Spleen (tissue), 13 donors: ENCODE data around the gene MAST2. TPM values are rescaled to one million over a fixed set of nuclear protein-coding genes. Genes with fewer than 3 reads are reported as not detected.

ENCODE experiments used
- DNase-seq: peaks from one replicate; pipeline ENCODE4 v3.0.0-alpha.2; 2020
- H3K27ac ChIP-seq, 8 donors: fragments of 200-600 bp; sonication (generic) in 7 of 8; 1 replicate in 4 of 8; 2 replicates in 4 of 8; pipeline versions ENCODE4 v1.5.0 to v1.8.0; 2016 to 2021; ENCODE audit warnings: inconsistent platforms in 4 of 8, mild to moderate bottlenecking in 4 of 8, moderate library complexity in 1 of 8
- H3K27me3 ChIP-seq, 7 donors: fragments of 200-600 bp; sonication (generic) in 6 of 7; replicated peaks in 1 of 7; 1 replicate in 4 of 7; 2 replicates in 3 of 7; pipeline versions ENCODE4 v1.5.0 to v1.8.0; 2016 to 2021; ENCODE audit warnings: inconsistent platforms in 3 of 7, mild to moderate bottlenecking in 1 of 7
- H3K36me3 ChIP-seq, 6 donors: fragments of 200-600 bp; sonication (generic) in 5 of 6; 1 replicate in 4 of 6; 2 replicates in 2 of 6; pipeline versions ENCODE4 v1.5.0 to v1.8.0; 2016 to 2021; ENCODE audit warnings: inconsistent platforms in 2 of 6
- H3K4me1 ChIP-seq, 6 donors: fragments of 200-600 bp; sonication (generic) in 5 of 6; 1 replicate in 3 of 6; 2 replicates in 3 of 6; pipeline versions ENCODE4 v1.5.0 to v1.8.0; 2016 to 2021; ENCODE audit warnings: inconsistent platforms in 3 of 6
- H3K4me3 ChIP-seq, 8 donors: fragments of 200-600 bp; sonication (generic) in 7 of 8; 1 replicate in 4 of 8; 2 replicates in 4 of 8; pipeline versions ENCODE4 v1.5.0 to v1.8.0; 2016 to 2021; ENCODE audit warnings: inconsistent platforms in 4 of 8, mild to moderate bottlenecking in 4 of 8, moderate library complexity in 2 of 8
- H3K9me3 ChIP-seq, 8 donors: fragments of 200-600 bp; sonication (generic) in 7 of 8; 1 replicate in 4 of 8; 2 replicates in 4 of 8; pipeline versions ENCODE4 v1.5.0 to v1.8.0; 2016 to 2021; ENCODE audit warnings: inconsistent platforms in 4 of 8
- POLR2A ChIP-seq, 3 donors: fragments of 450-650 bp; IDR thresholded peaks; one replicate each; pipeline ENCODE4 v1.5.1; 2017; ENCODE audit warnings: antibody characterized with exemption in 3 of 3, mild to moderate bottlenecking in 1 of 3
- POLR2AphosphoS5 ChIP-seq, 3 donors: sonication (generic); formaldehyde crosslinking; IDR thresholded peaks; one replicate each; pipeline ENCODE4 v1.5.1; 2017; ENCODE audit warnings: antibody characterized with exemption in 3 of 3
- WGBS, 5 donors: extraction: QIAGEN DNeasy Blood & Tissue Kit in 3 of 5; methylation state at CpG; one replicate each; pipeline versions ENCODE4 v1.1.5 to v1.1.7; 2013 to 2018; 5-methylcytosine and 5-hydroxymethylcytosine counted together
- intact Hi-C: fragments of 100-400 bp; cut with DNase I; formaldehyde crosslinking; loops from one replicate; pipeline ENCODE4 v1.15.0; 2023; ENCODE audit warnings: low total_unique reads
- long read RNA-seq, 2 donors: transcript quantifications; one replicate each; lab custom pipeline, GENCODE V29; 2026
- polyA plus RNA-seq, 3 donors: library from polyadenylated mRNA; stranded (reverse); fragments of 200-250 nt; gene quantifications; one replicate each; pipeline ENCODE4 v1.2.1, GENCODE V29; 2013
- total RNA-seq, 7 donors: library from RNA; depleted of rRNA in 3 of 7; stranded (reverse); fragments of >200 nt in 3 of 7; fragmentation: NEBNext Ultra II Directional in 4 of 7; extraction: Animal tissue kit (Norgen Biotek cat#: 25700) in 4 of 7; gene quantifications; one replicate each; pipeline versions ENCODE4 v1.1.0 to v1.2.1, GENCODE V29; 2016 to 2021
- TF ChIP-seq, protein P1 (sequence below), 11 experiments: fragments of 200-600 bp in 7 of 11; fragments of 450-650 bp in 4 of 11; sonication (generic) in 4 of 11; IDR thresholded peaks in 8 of 11; conservative IDR thresholded peaks in 3 of 11; 1 replicate in 7 of 11; 2 replicates in 4 of 11; pipeline versions ENCODE4 v1.4.0 to v1.8.0; 2016 to 2021; ENCODE audit warnings: antibody characterized with exemption in 11 of 11, inconsistent platforms in 4 of 11, mild to moderate bottlenecking in 1 of 11
- donor health status: healthy with polysubstance abuse.
- donor health status: DM: no; HTN: no; CAD: no; lungs with moderate emphysema.
- donor health status: DM: no; HTN: no; CAD: no.
- donor health status: Bipolar disorder and iron deficiency.
- donor health status: healthy.
- donor health status: DM: no; HTN: no; CAD: no.
- donor health status: DM: yes; HTN: yes; CAD: no.

The MAST2 gene
- total RNA-seq (10 to 100 TPM in 6 of 7 donors, 1 to 10 TPM in 1; 8.9 to 19.4 (median 14.5) TPM), polyA plus RNA-seq (1 to 10 TPM; 3.6 to 4.1 (median 4.0) TPM)
- long read RNA-seq, donor 1, partial matches to known transcripts = 6 of 6 reads
- long read RNA-seq, donor 1, other reads (novel, unspliced or antisense) = 0 of 6 reads
- long read RNA-seq, donor 2, partial matches to known transcripts = 0 of 1 reads
- long read RNA-seq, donor 2, other reads (novel, unspliced or antisense) = 0 of 1 reads

DNA sequence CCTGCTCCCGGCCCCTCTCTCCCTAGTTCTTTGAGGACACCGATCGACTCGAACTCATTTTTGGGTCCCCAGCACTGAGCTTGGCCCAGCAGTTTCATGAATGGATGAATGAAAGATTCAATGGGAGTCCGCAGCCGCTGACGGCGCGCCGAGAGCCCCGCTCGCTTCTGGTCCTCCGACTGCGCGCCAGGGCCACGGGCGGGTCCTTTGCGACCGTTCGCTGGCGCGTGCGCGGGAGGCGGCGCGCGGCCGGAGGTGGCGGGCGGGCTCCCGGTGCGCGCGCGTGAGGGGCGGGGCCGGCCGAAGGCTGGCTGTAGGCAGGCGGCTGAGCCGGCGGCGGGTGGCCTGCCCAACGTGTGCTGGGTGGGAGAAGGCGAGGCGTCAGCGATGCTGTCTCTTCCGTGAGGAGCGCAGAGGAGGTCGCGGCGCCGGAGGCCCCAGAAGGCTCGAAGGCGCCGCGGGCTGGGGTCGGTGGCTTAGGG lies at the start of gene MAST2:
Gene MAST2 (plus strand): TSS at position 314 of the 482 bp plus-strand sequence. CDS start 284 bp downstream, outside the sequence.
- peak within 1 kb of the TSS; percentile 41 to 71 (median 52) for H3K4me3 ChIP-seq
- peaks cover 0 to 18% (median 0%) of the 10 kb centered on the region in 6 donors for H3K36me3 ChIP-seq
- peak; percentile 98 for DNase-seq
- peak within 1 kb of the TSS in 7 of 8 donors; percentile 61 to 81 (median 71) for H3K27ac ChIP-seq
- intact Hi-C loops = no loop called here
- TF ChIP-seq POLR2AphosphoS5 (IDR thresholded peaks at IDR 0.05) (peak; percentile 80 to 86 (median 82)), POLR2A (IDR thresholded peaks at IDR 0.05) (peak in 1 of 3 donors; percentile 16)
- TF ChIP-seq, protein P1, sequence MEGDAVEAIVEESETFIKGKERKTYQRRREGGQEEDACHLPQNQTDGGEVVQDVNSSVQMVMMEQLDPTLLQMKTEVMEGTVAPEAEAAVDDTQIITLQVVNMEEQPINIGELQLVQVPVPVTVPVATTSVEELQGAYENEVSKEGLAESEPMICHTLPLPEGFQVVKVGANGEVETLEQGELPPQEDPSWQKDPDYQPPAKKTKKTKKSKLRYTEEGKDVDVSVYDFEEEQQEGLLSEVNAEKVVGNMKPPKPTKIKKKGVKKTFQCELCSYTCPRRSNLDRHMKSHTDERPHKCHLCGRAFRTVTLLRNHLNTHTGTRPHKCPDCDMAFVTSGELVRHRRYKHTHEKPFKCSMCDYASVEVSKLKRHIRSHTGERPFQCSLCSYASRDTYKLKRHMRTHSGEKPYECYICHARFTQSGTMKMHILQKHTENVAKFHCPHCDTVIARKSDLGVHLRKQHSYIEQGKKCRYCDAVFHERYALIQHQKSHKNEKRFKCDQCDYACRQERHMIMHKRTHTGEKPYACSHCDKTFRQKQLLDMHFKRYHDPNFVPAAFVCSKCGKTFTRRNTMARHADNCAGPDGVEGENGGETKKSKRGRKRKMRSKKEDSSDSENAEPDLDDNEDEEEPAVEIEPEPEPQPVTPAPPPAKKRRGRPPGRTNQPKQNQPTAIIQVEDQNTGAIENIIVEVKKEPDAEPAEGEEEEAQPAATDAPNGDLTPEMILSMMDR (IDR thresholded peaks at IDR 0.05 in 8 of 11, conservative IDR thresholded peaks at IDR 0.05 in 3 of 11) = no peak
- no peaks in the 10 kb centered on the region for H3K9me3 ChIP-seq
- no peaks in the 10 kb centered on the region for H3K27me3 ChIP-seq
- H3K4me1 ChIP-seq = peaks cover 8 to 29% (median 22%) of the 10 kb centered on the region in 6 donors
- 0 to 1% (median 0%) methylated on average over 16 to 57 of the region's 58 CpGs for WGBS, 5 donors

DNA sequence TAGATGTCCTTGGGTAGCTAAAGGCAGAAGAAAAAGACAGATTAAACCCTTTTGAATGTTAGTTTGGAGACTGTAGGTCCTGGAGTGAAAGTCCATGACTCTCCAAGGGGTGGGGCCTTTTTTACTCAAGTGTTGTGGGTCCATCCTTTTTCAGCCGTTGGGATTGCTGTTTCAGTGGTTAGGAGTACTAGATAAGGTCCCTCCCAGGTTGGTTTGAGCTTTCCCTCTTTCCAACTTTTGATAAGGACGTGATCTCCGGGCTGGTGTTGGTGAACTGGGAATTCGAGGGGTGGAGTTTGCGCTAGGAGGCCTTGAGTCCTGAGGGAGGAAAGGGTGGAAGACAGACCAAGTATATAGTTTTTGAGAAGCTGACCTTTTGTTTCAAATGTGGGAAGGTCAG lies 47.7 kb upstream of the MAST2 start:
- DNase-seq = no peak
- no peak overlapping the region for H3K4me3 ChIP-seq
- TF ChIP-seq, protein P1 (IDR thresholded peaks at IDR 0.05 in 8 of 11, conservative IDR thresholded peaks at IDR 0.05 in 3 of 11) = no peak
- TF ChIP-seq POLR2A (IDR thresholded peaks at IDR 0.05) = no peak
- no peak for TF ChIP-seq POLR2AphosphoS5 (IDR thresholded peaks at IDR 0.05)
- H3K4me1 ChIP-seq = peaks cover 0 to 15% (median 10%) of the 10 kb centered on the region in 6 donors
- H3K36me3 ChIP-seq = no peaks in the 10 kb centered on the region
- H3K9me3 ChIP-seq = peaks cover 2 to 14% (median 10%) of the 10 kb centered on the region in 8 donors
- 52 to 95% (median 83%) methylated on average over 5 of the region's 5 CpGs for WGBS, 5 donors
- H3K27ac ChIP-seq = no peak overlapping the region
- intact Hi-C loops = no loop called here
- H3K27me3 ChIP-seq = no peaks in the 10 kb centered on the region

DNA sequence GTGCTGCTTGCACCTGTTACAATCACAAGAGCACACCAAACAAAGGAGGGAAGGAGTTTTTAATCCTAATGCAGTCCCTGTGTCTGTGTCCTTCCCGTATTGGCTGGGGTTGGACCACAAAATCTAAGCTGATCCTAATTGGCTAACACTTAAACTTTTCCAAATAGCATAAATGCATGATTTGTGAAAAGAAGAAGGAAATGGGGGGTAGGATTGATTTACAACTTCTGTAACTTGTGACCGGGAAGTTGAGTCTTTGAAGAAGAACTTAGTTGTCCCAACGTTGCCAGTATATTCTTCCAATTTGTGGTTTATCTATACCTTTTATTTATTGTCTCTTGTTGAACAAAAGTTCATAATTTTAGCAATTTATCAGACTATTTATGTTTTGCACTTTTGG lies 41.1 kb upstream of the MAST2 start:
- no peaks in the 10 kb centered on the region for H3K36me3 ChIP-seq
- H3K27ac ChIP-seq = no peak overlapping the region
- no peak overlapping the region for H3K4me3 ChIP-seq
- WGBS, 5 donors = 16 to 37% (median 30%) methylated on average over 3 of the region's 3 CpGs
- TF ChIP-seq POLR2A (IDR thresholded peaks at IDR 0.05) (no peak), POLR2AphosphoS5 (IDR thresholded peaks at IDR 0.05) (no peak)
- TF ChIP-seq, protein P1 (IDR thresholded peaks at IDR 0.05 in 8 of 11, conservative IDR thresholded peaks at IDR 0.05 in 3 of 11) = no peak
- peaks cover 0 to 9% (median 0%) of the 10 kb centered on the region in 7 donors for H3K27me3 ChIP-seq
- no peak for DNase-seq
- no peaks in the 10 kb centered on the region for H3K9me3 ChIP-seq
- no peaks in the 10 kb centered on the region for H3K4me1 ChIP-seq
- intact Hi-C loops = no loop called here

GRCh38 chr1:45765999-45766792 lies 37.2 kb upstream of the MAST2 start:
- DNase-seq = no peak
- TF ChIP-seq, protein P1 (IDR thresholded peaks at IDR 0.05 in 8 of 11, conservative IDR thresholded peaks at IDR 0.05 in 3 of 11) = no peak
- no peak for TF ChIP-seq POLR2AphosphoS5 (IDR thresholded peaks at IDR 0.05)
- no peak for TF ChIP-seq POLR2A (IDR thresholded peaks at IDR 0.05)
- Histone ChIP-seq H3K4me3 (no peak overlapping the region), H3K27me3 (peaks cover 0 to 9% (median 0%) of the 10 kb centered on the region in 7 donors), H3K27ac (no peak overlapping the region), H3K4me1 (no peaks in the 10 kb centered on the region), H3K36me3 (no peaks in the 10 kb centered on the region), H3K9me3 (no peaks in the 10 kb centered on the region)
- 79 to 90% (median 82%) methylated on average over 13 of the region's 13 CpGs for WGBS, 5 donors
- intact Hi-C loops = no loop called here
